Measurements from ENCODE around the gene SLC9A9. TPM values are rescaled to one million over a fixed set of nuclear protein-coding genes. Genes with fewer than 3 reads are reported as not detected.

The SLC9A9 gene
- total and polyA plus RNA-seq, 10 donors = 10.8 to 58.2 (median 44.7) TPM

DNA sequence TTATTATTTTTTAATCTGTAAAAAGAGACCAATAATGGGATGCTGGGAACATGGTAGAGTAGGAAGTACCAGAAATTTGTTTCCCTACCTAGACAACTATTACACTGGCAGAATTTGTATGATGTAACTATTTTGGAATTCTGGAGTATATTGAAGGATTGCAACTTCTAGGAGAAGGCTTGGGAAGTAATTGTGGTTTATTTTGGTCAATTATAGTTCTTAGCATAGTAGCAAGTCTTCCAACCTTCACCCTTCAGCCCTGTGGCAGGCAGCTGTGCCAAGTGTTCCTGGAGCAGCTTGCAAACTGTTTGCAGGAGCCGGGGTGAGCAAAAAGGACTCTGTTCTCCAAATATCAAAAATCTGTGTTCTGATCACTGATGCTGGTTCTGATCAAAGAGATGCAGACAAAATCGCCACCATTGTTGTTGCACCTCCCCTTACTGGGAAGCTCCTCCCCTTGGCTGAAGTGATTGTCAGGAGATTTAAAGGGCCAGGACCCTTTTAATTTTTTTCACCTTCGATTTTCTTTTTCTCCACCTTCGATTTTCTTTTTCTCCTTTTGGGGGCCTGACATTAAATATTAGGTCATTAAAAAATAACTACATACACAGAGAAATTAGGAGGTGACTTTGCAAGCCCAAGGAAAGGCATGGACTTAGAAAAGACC, 363.3 kb downstream of the SLC9A9 start:
- WGBS, 5 donors = 89 to 91% (median 90%) methylated on average over 4 of the region's 4 CpGs
- H3K27ac ChIP-seq = no peak overlapping the region
- intact Hi-C loops (cut with DNase I; ENCODE audit: low total_unique reads) = no loop called here
- TF ChIP-seq POLR2AphosphoS5 (IDR thresholded peaks at IDR 0.05) = no peak
- TF ChIP-seq POLR2A (IDR thresholded peaks at IDR 0.05) = no peak
- TF ChIP-seq, protein P1, sequence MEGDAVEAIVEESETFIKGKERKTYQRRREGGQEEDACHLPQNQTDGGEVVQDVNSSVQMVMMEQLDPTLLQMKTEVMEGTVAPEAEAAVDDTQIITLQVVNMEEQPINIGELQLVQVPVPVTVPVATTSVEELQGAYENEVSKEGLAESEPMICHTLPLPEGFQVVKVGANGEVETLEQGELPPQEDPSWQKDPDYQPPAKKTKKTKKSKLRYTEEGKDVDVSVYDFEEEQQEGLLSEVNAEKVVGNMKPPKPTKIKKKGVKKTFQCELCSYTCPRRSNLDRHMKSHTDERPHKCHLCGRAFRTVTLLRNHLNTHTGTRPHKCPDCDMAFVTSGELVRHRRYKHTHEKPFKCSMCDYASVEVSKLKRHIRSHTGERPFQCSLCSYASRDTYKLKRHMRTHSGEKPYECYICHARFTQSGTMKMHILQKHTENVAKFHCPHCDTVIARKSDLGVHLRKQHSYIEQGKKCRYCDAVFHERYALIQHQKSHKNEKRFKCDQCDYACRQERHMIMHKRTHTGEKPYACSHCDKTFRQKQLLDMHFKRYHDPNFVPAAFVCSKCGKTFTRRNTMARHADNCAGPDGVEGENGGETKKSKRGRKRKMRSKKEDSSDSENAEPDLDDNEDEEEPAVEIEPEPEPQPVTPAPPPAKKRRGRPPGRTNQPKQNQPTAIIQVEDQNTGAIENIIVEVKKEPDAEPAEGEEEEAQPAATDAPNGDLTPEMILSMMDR (IDR thresholded peaks at IDR 0.05 in 8 of 11, conservative IDR thresholded peaks at IDR 0.05 in 3 of 11) = no peak
- H3K4me1 ChIP-seq = peaks cover 0 to 10% (median 0%) of the 10 kb centered on the region in 6 donors
- H3K4me3 ChIP-seq = no peak overlapping the region
- peaks cover 0 to 8% (median 0%) of the 10 kb centered on the region in 6 donors for H3K36me3 ChIP-seq
- H3K27me3 ChIP-seq (replicated peaks in 1 of 7) = no peaks in the 10 kb centered on the region
- DNase-seq = no peak
- H3K9me3 ChIP-seq = no peaks in the 10 kb centered on the region

- TF ChIP-seq POLR2A (IDR thresholded peaks at IDR 0.05) (no peak), POLR2AphosphoS5 (IDR thresholded peaks at IDR 0.05) (no peak)
- TF ChIP-seq, protein P1 (IDR thresholded peaks at IDR 0.05 in 8 of 11, conservative IDR thresholded peaks at IDR 0.05 in 3 of 11) = no peak
- Histone ChIP-seq H3K4me3 (no peak overlapping the region), H3K27ac (no peak overlapping the region), H3K36me3 (peaks cover 0 to 8% (median 0%) of the 10 kb centered on the region in 6 donors), H3K27me3 (replicated peaks in 1 of 7) (no peaks in the 10 kb centered on the region), H3K9me3 (no peaks in the 10 kb centered on the region), H3K4me1 (peaks cover 0 to 13% (median 0%) of the 10 kb centered on the region in 6 donors)
- DNase-seq = no peak
- intact Hi-C loops (cut with DNase I; ENCODE audit: low total_unique reads) = no loop called here
Measured at GRCh38 chr3:143483214-143483613, 365.1 kb downstream of the SLC9A9 start.

- TF ChIP-seq, protein P1 (IDR thresholded peaks at IDR 0.05 in 8 of 11, conservative IDR thresholded peaks at IDR 0.05 in 3 of 11) = no peak
- no peak for TF ChIP-seq POLR2AphosphoS5 (IDR thresholded peaks at IDR 0.05)
- no peak for TF ChIP-seq POLR2A (IDR thresholded peaks at IDR 0.05)
- intact Hi-C loops (cut with DNase I; ENCODE audit: low total_unique reads) = no loop called here
- Histone ChIP-seq H3K36me3 (peaks cover 0 to 8% (median 0%) of the 10 kb centered on the region in 6 donors), H3K27me3 (replicated peaks in 1 of 7) (no peaks in the 10 kb centered on the region), H3K27ac (no peak overlapping the region), H3K9me3 (no peaks in the 10 kb centered on the region), H3K4me3 (no peak overlapping the region), H3K4me1 (peaks cover 0 to 21% (median 0%) of the 10 kb centered on the region in 6 donors)
- 80 to 86% (median 82%) methylated on average over 8 of the region's 8 CpGs for WGBS, 5 donors
- DNase-seq = no peak
Measured at GRCh38 chr3:143482106-143483088, 365.9 kb downstream of the SLC9A9 start.

GRCh38 chr3:143480344-143480743, 367.9 kb downstream of the SLC9A9 start:
- DNase-seq = no peak
- Histone ChIP-seq H3K27ac (no peak overlapping the region), H3K36me3 (peaks cover 0 to 8% (median 0%) of the 10 kb centered on the region in 6 donors), H3K4me3 (no peak overlapping the region), H3K27me3 (replicated peaks in 1 of 7) (no peaks in the 10 kb centered on the region), H3K4me1 (peaks cover 0 to 21% (median 0%) of the 10 kb centered on the region in 6 donors), H3K9me3 (no peaks in the 10 kb centered on the region)
- no peak for TF ChIP-seq POLR2AphosphoS5 (IDR thresholded peaks at IDR 0.05)
- TF ChIP-seq POLR2A (IDR thresholded peaks at IDR 0.05) = no peak
- TF ChIP-seq, protein P1 (IDR thresholded peaks at IDR 0.05 in 8 of 11, conservative IDR thresholded peaks at IDR 0.05 in 3 of 11) = no peak
- 33 to 73% (median 52%) methylated on average over 5 of the region's 5 CpGs for WGBS, 5 donors
- intact Hi-C loops (cut with DNase I; ENCODE audit: low total_unique reads) = no loop called here
